ENCODE measurements around the gene SLC2A8.

Gene SLC2A8

DNA sequence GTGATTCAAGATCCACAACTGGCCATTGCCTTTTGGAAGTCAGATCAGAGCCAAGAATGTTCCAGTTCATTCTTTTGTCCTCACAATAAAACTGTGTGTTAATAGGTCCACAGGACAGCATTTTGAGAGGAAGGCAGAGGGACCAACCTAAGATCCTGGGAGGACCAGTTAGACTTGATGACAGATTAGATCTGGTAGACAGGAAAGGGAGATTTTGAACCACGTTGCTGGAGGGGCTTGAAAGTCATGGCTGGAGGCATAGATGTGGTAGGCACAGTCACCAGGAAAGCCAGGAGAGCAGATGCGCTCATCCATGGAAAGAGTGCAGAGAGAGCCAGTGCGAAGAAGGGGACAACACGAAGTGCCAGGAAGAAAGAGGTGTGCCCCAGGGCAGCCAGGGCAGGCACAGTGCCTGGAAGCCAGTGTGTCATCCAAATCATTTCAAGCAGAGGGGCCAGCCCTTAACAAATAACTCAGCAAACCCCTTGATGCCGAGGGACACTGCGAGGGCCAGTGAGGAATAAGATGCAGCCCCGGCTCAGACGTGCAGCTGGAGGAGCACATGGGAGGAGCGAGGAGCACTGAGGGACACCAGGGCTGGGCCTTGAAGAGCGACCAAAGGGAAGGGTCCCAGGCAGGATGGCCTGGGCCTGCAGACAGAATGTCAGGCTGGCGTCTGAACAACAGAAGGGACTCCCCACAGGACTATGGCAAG lies 12.8 kb upstream of the SLC2A8 start:
- DNase-seq: no peak

DNA sequence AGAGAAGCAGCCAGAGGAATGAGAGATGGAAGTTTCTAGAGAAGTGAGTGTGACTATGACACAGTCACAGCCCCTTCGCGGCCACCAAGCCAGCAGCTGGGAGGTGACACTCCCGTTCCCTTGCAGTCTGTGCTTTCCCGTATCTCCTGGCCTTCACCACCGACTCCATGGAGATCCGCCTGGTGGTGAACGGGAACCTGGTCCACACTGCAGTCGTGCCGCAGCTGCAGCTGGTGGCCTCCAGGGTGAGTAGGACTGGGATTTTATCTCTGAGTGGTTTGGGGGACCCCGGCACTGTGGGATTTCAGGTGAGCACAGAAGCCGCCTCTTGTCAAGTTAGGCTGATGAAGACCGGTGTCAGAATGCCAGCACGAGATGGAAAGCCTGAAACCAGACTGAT lies 12.1 kb upstream of the SLC2A8 start:
- no peak for DNase-seq

GRCh38 chr9:127386249-127386648 lies 10.7 kb upstream of the SLC2A8 start:
- no peak for DNase-seq

DNA sequence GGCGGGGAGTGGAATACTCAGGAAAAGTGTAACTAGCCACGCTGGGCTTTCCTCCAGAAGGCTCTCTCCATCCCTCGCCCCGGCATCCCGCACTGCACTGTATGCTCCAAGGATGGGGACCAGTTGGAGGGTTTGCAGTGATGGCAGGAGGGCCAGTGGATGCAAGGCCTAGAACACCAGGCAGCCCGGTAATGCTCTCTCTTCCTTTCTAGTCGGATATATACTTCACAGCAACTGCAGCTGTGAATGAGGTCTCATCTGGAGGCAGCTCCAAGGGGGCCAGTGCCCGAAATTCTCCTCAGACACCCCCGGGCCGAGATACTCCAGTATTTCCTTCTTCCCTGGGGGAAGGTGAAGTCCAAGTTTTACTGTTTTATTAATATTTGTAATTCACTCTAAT lies 10.0 kb upstream of the SLC2A8 start:
- DNase-seq: no peak

GRCh38 chr9:127388037-127388855 lies 8.7 kb upstream of the SLC2A8 start:
- no peak for DNase-seq

DNA sequence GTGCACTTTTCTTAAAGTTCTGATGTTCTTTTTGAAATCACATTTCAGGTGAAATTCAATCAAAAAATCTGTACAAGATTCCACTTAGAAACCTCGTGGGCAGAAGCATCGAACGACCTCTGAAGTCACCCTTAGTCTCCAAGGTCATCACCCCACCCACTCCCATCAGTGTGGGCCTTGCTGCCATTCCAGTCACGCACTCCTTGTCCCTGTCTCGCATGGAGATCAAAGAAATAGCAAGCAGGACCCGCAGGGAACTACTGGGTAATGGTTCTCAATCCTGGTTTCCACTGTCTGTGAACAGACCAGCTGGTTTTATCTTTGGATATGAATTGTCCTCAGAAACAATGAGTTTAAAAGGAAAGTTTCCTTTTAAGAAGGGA lies 8.1 kb upstream of the SLC2A8 start:
- DNase-seq: no peak

GRCh38 chr9:127389381-127390247 lies 7.4 kb upstream of the SLC2A8 start:
- DNase-seq: no peak

- no peak for DNase-seq
These were observed 6.8 kb upstream of the SLC2A8 start for GRCh38 chr9:127390248-127390545.

GRCh38 chr9:127390563-127390962 lies 6.4 kb upstream of the SLC2A8 start:
- DNase-seq: no peak

GRCh38 chr9:127392166-127392565 lies 4.8 kb upstream of the SLC2A8 start:
- DNase-seq: no peak

DNA sequence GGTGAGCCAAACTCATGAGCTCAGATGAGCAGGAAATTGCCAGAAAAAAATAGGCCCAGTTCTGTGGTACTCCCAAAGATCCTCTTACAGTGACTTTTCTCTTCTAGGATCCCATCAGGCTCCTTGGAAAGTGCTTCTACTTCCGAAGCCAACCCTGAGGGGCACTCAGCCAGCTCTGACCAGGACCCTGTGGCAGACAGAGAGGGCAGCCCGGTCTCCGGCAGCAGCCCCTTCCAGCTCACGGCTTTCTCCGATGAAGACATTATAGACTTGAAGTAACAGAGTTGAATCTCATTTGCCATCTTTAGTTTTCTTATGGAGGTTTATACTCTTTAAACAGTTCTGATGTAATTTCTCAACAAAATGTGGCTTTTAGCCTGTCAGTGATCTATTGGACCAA lies 4.0 kb upstream of the SLC2A8 start:
- DNase-seq: no peak

DNA sequence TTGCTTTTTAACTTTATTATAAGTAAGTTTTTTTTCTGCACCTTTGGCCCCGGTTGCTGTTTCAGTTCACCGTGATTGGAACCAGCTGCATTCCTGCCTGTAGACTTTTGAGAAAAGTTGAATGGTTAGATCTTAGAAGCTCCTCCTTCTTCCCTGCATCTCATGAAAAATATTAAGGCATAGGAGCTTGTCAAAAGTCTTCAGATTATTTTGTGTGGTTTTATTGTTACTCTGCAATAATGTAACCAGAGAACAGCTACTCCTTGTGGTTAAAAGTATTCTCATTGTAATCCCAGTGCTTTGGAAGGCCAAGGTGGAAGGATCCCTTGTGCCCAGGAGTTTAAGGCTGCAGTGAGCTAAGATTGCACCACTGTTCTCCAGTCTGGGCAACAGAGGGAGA lies 3.3 kb upstream of the SLC2A8 start:
- no peak for DNase-seq

GRCh38 chr9:127395497-127396252 lies 1.3 kb upstream of the SLC2A8 start:
- no peak for DNase-seq

- DNase-seq: no peak
These were observed 639 bp upstream of the SLC2A8 start for GRCh38 chr9:127396253-127396807.

DNA sequence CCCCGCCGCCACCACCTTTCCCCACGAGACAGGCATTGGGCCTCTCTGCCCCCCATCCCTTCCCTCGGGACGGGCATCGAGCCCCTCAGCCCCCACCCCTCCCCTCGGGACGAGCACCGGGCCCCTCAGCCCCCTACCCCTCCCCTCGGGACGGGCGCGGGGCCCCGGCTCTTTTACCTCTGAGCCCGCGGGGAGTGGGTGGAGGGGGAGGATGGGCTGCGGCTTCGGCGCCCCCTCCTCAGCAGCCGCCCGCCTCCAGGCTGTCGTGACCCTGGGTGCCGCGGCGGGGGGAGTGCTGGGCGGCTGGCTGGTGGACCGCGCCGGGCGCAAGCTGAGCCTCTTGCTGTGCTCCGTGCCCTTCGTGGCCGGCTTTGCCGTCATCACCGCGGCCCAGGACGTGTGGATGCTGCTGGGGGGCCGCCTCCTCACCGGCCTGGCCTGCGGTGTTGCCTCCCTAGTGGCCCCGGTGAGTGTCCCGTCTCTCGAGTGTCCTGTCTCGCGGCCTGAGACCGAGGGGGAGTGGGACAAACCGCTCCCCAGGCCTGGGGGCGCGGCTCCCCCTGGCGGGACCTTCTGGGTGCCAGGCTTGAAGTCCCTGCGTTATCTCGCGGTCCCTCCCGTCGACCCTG lies 791 bp downstream of the SLC2A8 start:
- no peak for DNase-seq

DNA sequence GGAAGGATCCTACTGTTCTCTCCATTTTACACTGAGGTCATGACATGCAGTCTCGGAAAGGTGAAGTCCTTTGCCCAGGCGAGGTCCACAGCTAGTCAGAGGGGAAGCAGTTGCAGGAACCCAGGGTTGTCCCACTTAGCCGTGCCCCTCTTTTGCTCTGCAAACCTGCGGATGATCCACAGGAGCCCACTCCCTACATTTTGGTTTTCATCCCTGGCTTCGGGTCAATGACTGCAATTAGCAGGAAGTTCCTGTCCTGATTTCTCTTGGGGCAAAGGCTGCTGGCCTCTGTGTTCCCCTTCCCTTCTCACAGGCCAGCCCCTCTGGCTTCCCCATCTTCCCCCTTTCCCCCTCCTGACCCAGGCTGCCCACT lies 1.3 kb downstream of the SLC2A8 start:
- no peak for DNase-seq

GRCh38 chr9:127398715-127399400 lies 1.9 kb downstream of the SLC2A8 start:
- DNase-seq: no peak

- no peak for DNase-seq
These were observed 2.8 kb downstream of the SLC2A8 start for GRCh38 chr9:127399736-127400269.

DNA sequence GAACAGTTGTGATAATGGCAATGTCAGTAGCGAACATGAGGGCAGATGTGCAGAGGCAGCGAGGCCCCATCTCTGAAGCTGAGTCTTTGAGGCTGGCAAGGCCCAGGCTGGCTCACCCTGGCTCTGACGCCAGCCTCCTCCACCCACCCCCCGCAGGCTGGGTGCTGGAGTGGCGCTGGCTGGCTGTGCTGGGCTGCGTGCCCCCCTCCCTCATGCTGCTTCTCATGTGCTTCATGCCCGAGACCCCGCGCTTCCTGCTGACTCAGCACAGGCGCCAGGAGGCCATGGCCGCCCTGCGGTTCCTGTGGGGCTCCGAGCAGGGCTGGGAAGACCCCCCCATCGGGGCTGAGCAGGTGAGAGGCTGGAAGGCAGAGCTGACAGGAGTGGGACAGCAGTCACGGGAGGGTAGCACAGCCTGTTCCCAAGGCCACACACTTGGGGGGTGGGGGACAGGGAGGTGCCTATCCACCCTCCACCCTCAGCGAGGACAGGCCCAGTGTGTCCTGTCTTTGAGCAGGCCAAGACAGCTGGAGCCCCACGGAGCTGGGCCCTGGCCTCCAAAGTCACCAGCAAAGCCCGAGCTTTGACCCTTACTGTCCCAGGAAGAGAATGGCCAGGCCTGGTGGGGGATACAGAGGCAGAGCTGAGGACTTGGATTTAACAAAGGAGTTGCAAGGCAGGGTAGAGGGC lies 5.6 kb downstream of the SLC2A8 start:
- no peak for DNase-seq

- no peak for DNase-seq
These were observed 6.7 kb downstream of the SLC2A8 start for GRCh38 chr9:127403507-127404192.

All from NCI-H2107 (cell line).